Upper lobe of right lung (tissue), 1 donor: ENCODE data around the gene EMC6. TPM values are rescaled to one million over a fixed set of nuclear protein-coding genes. Genes with fewer than 3 reads are reported as not detected.

ENCODE experiments used
- ATAC-seq: fragments of 200-7000 bp; cut with Tn5 transposase; one replicate; pipeline ENCODE4 v1.9.1; 2020; ENCODE audit warnings: mild to moderate bottlenecking, moderate library complexity
- DNase-seq: peaks from one replicate; pipeline ENCODE4 v3.0.0-alpha.2; 2020
- H3K27ac ChIP-seq: fragments of 200-600 bp; one replicate; pipeline ENCODE4 v1.8.0; 2022
- H3K27me3 ChIP-seq: fragments of 200-600 bp; one replicate; pipeline ENCODE4 v1.8.0; 2022; ENCODE audit warnings: mild to moderate bottlenecking
- H3K36me3 ChIP-seq: fragments of 200-600 bp; one replicate; pipeline ENCODE4 v1.8.0; 2022
- H3K4me1 ChIP-seq: fragments of 200-600 bp; one replicate; pipeline ENCODE4 v1.8.0; 2022
- H3K4me3 ChIP-seq: fragments of 200-600 bp; one replicate; pipeline ENCODE4 v1.8.0; 2022; ENCODE audit warnings: mild to moderate bottlenecking
- H3K9me3 ChIP-seq: fragments of 200-600 bp; one replicate; pipeline ENCODE4 v1.8.0; 2022
- CTCF ChIP-seq: fragments of 200-600 bp; IDR thresholded peaks from one replicate; pipeline ENCODE4 v1.8.0; 2022; ENCODE audit warnings: antibody characterized with exemption
- intact Hi-C: fragments of 100-400 bp; cut with DNase I; formaldehyde crosslinking; loops from one replicate; pipeline ENCODE4 v1.11.0; 2022
- total RNA-seq: library from RNA; stranded (reverse); fragmentation: NEBNext Ultra II Directional; extraction: Animal tissue kit (Norgen Biotek cat#: 25700); gene quantifications from one replicate; pipeline ENCODE4 v1.2.1, GENCODE V29; 2021
- donor health status: DM: no; HTN: yes; CAD: no; lungs with severe emphysema.

The EMC6 gene
- total RNA-seq, 1 donor from 2014 or later = 28.6 TPM

GRCh38 chr17:3647251-3647650 is 21.4 kb upstream of the EMC6 start:
- H3K9me3 ChIP-seq = no peaks in the 10 kb centered on the region
- H3K27ac ChIP-seq = no peak overlapping the region
- TF ChIP-seq CTCF = no peak
- DNase-seq (no peak), ATAC-seq (no peak)
- intact Hi-C loops = no loop called here
- H3K4me1 ChIP-seq = no peaks in the 10 kb centered on the region
- H3K27me3 ChIP-seq = no peaks in the 10 kb centered on the region
- H3K4me3 ChIP-seq = no peak overlapping the region
- peaks cover 45% of the 10 kb centered on the region for H3K36me3 ChIP-seq

- DNase-seq = no peak
- Histone ChIP-seq H3K27me3 (no peaks in the 10 kb centered on the region), H3K9me3 (no peaks in the 10 kb centered on the region), H3K36me3 (peaks cover 45% of the 10 kb centered on the region), H3K4me3 (no peak overlapping the region), H3K4me1 (no peaks in the 10 kb centered on the region), H3K27ac (no peak overlapping the region)
- intact Hi-C loops = no loop called here
- peak; percentile 38 for TF ChIP-seq CTCF
- peak; percentile 78 for ATAC-seq
Measured at GRCh38 chr17:3647769-3648555, 20.6 kb upstream of the EMC6 start.

GRCh38 chr17:3655766-3656165 is 12.8 kb upstream of the EMC6 start:
- H3K4me3 ChIP-seq = no peak overlapping the region
- no peaks in the 10 kb centered on the region for H3K9me3 ChIP-seq
- peaks cover 10% of the 10 kb centered on the region for H3K4me1 ChIP-seq
- no peak overlapping the region for H3K27ac ChIP-seq
- ATAC-seq = no peak
- intact Hi-C loops = no loop called here
- H3K27me3 ChIP-seq = no peaks in the 10 kb centered on the region
- H3K36me3 ChIP-seq = no peaks in the 10 kb centered on the region
- no peak for TF ChIP-seq CTCF
- DNase-seq = no peak

GRCh38 chr17:3656353-3656752 is 12.3 kb upstream of the EMC6 start:
- Histone ChIP-seq H3K4me1 (peaks cover 10% of the 10 kb centered on the region), H3K27ac (no peak overlapping the region), H3K27me3 (no peaks in the 10 kb centered on the region), H3K4me3 (no peak overlapping the region), H3K9me3 (no peaks in the 10 kb centered on the region), H3K36me3 (no peaks in the 10 kb centered on the region)
- ATAC-seq = no peak
- DNase-seq = no peak
- no peak for TF ChIP-seq CTCF
- intact Hi-C loops = no loop called here

- intact Hi-C loops = no loop called here
- no peak for DNase-seq
Measured at GRCh38 chr17:3656755-3657587, 11.6 kb upstream of the EMC6 start.

More at GRCh38 chr17:3656755-3657587, 11.6 kb upstream of the EMC6 start:
- peaks cover 10% of the 10 kb centered on the region for H3K4me1 ChIP-seq
- H3K27me3 ChIP-seq = no peaks in the 10 kb centered on the region
- H3K27ac ChIP-seq = no peak overlapping the region
- no peak for ATAC-seq
- no peak overlapping the region for H3K4me3 ChIP-seq
- H3K36me3 ChIP-seq = no peaks in the 10 kb centered on the region
- no peak for TF ChIP-seq CTCF
- no peaks in the 10 kb centered on the region for H3K9me3 ChIP-seq
